ENCODE measurements around the gene OVCA2.

The OVCA2 gene

GRCh38 chr17:2054512-2055291 is 12.9 kb downstream of the OVCA2 start, which contains the start of gene HIC1:
Gene HIC1 (plus strand): TSS chr17:2055103. CDS start chr17:2056691, 1,588 bp downstream.
- DNase-seq, result peak; percentile 33

GRCh38 chr17:2055292-2056205 is 13.7 kb downstream of the OVCA2 start:
- DNase-seq, result no peak

GRCh38 chr17:2056206-2057174 is 14.7 kb downstream of the OVCA2 start:
- DNase-seq, result no peak

- DNase-seq, result no peak
These were observed 15.4 kb downstream of the OVCA2 start for GRCh38 chr17:2057175-2057759.

- DNase-seq, result no peak
These were observed 16.2 kb downstream of the OVCA2 start for GRCh38 chr17:2057760-2058585.

- DNase-seq, result no peak
These were observed 17.0 kb downstream of the OVCA2 start for GRCh38 chr17:2058586-2059546.

GRCh38 chr17:2059547-2060384 is 17.9 kb downstream of the OVCA2 start:
- DNase-seq, result no peak

- no peak for DNase-seq
These were observed 18.5 kb downstream of the OVCA2 start for GRCh38 chr17:2060385-2060658.

GRCh38 chr17:2060681-2061440 is 19.0 kb downstream of the OVCA2 start:
- DNase-seq, result no peak

GRCh38 chr17:2061441-2061958 is 19.7 kb downstream of the OVCA2 start:
- DNase-seq, result no peak

GRCh38 chr17:2062571-2063183 is 20.9 kb downstream of the OVCA2 start:
- DNase-seq, result no peak

GRCh38 chr17:2063261-2064146 is 21.7 kb downstream of the OVCA2 start:
- DNase-seq, result no peak

- no peak for DNase-seq
These were observed 22.3 kb downstream of the OVCA2 start for GRCh38 chr17:2064147-2064489.

- DNase-seq, result no peak
These were observed 22.7 kb downstream of the OVCA2 start for GRCh38 chr17:2064520-2064971.

- no peak for DNase-seq
These were observed 23.4 kb downstream of the OVCA2 start for GRCh38 chr17:2064980-2065785.

- DNase-seq, result no peak
These were observed 24.2 kb downstream of the OVCA2 start for GRCh38 chr17:2065949-2066400.

Measured in NCI-H1694 treated with DMSO at 0.1 percent for 48 hours (cell line).